Amniotic stem cell (primary cell): ENCODE measurements around the gene HRK.

Experiments used
- DNase-seq: peaks from one replicate; lab custom pipeline; 2025; lab: John Stamatoyannopoulos, UW

HRK gene

GRCh38 chr12:116897476-116897875, 16.2 kb upstream of the HRK start:
- no peak for DNase-seq

GRCh38 chr12:116896411-116896924, 15.2 kb upstream of the HRK start:
- DNase-seq: no peak

- no peak for DNase-seq
Measured at GRCh38 chr12:116894913-116895312, 13.7 kb upstream of the HRK start.

- no peak for DNase-seq
Measured at GRCh38 chr12:116892349-116893140, 11.3 kb upstream of the HRK start.

GRCh38 chr12:116891019-116891418, 9.8 kb upstream of the HRK start:
- no peak for DNase-seq

- DNase-seq: no peak
Measured at GRCh38 chr12:116890330-116890729, 9.1 kb upstream of the HRK start.

- no peak for DNase-seq
Measured at GRCh38 chr12:116887897-116888296, 6.7 kb upstream of the HRK start.

- no peak for DNase-seq
Measured at GRCh38 chr12:116887244-116887643, 6.0 kb upstream of the HRK start.

- DNase-seq: no peak
Measured at GRCh38 chr12:116885491-116885890, 4.2 kb upstream of the HRK start.

GRCh38 chr12:116884871-116885270, 3.6 kb upstream of the HRK start:
- no peak for DNase-seq

GRCh38 chr12:116882742-116883141, 1.5 kb upstream of the HRK start:
- DNase-seq: no peak

- no peak for DNase-seq
Measured at GRCh38 chr12:116881877-116882507, 751 bp upstream of the HRK start.

- no peak for DNase-seq
Measured at GRCh38 chr12:116880817-116881324, 370 bp downstream of the HRK start.

- DNase-seq: no peak
Measured at GRCh38 chr12:116880213-116880816, 926 bp downstream of the HRK start.

GRCh38 chr12:116879509-116880212, 1.6 kb downstream of the HRK start:
- DNase-seq: no peak

- DNase-seq: no peak
Measured at GRCh38 chr12:116878567-116879508, 2.4 kb downstream of the HRK start.

- DNase-seq: no peak
Measured at GRCh38 chr12:116876151-116876869, 4.9 kb downstream of the HRK start.

- no peak for DNase-seq
Measured at GRCh38 chr12:116874324-116874995, 6.8 kb downstream of the HRK start.

GRCh38 chr12:116870306-116870705, 10.9 kb downstream of the HRK start:
- no peak for DNase-seq

GRCh38 chr12:116867523-116867922, 13.7 kb downstream of the HRK start:
- no peak for DNase-seq
